GM18873 (cell line): ENCODE results near the gene COL6A6.
"Not testable (repeated sequence)": the region's sequence is repeated elsewhere in the genome, so short reads cannot be mapped to it uniquely, and the experiment has no call there.

Experiments
- ATAC-seq: cut with Tn5 transposase; IDR thresholded peaks from one replicate; pipeline ENCODE4 v1.9.1; 2021; ENCODE audit warnings: mild to moderate bottlenecking, moderate library complexity, moderate number of reproducible peaks; ENCODE audit not compliant: unreplicated experiment, low FRiP score

Gene COL6A6

GRCh38 chr3:130528120-130528519 lies 11.1 kb downstream of the COL6A6 start:
- ATAC-seq, result no peak

- ATAC-seq, result no peak
These were observed 12.7 kb downstream of the COL6A6 start for GRCh38 chr3:130529486-130530215.

GRCh38 chr3:130533247-130533646 lies 16.3 kb downstream of the COL6A6 start:
- no peak for ATAC-seq

- no peak for ATAC-seq
These were observed 20.8 kb downstream of the COL6A6 start for GRCh38 chr3:130537673-130538304.

- ATAC-seq, result no peak
These were observed 22.0 kb downstream of the COL6A6 start for GRCh38 chr3:130539005-130539404.

- no peak for ATAC-seq
These were observed 26.3 kb downstream of the COL6A6 start for GRCh38 chr3:130543322-130543721.

- ATAC-seq, result no peak
These were observed 30.1 kb downstream of the COL6A6 start for GRCh38 chr3:130546920-130547679.

GRCh38 chr3:130547680-130548065 lies 30.7 kb downstream of the COL6A6 start:
- ATAC-seq, result not testable (repeated sequence)

- ATAC-seq, result no peak
These were observed 31.4 kb downstream of the COL6A6 start for GRCh38 chr3:130548356-130548755.

GRCh38 chr3:130557336-130558035 lies 40.5 kb downstream of the COL6A6 start:
- ATAC-seq, result no peak

- ATAC-seq, result no peak
These were observed 41.4 kb downstream of the COL6A6 start for GRCh38 chr3:130558366-130558765.

GRCh38 chr3:130565224-130565623 lies 48.2 kb downstream of the COL6A6 start:
- ATAC-seq, result no peak
